GM18517 (cell line): ENCODE measurements around the gene ADAT3.

Experiments
- ATAC-seq: cut with Tn5 transposase; IDR thresholded peaks from one replicate; pipeline ENCODE4 v1.9.1; 2021; ENCODE audit warnings: mild to moderate bottlenecking, moderate library complexity; ENCODE audit not compliant: unreplicated experiment

Gene ADAT3

DNA sequence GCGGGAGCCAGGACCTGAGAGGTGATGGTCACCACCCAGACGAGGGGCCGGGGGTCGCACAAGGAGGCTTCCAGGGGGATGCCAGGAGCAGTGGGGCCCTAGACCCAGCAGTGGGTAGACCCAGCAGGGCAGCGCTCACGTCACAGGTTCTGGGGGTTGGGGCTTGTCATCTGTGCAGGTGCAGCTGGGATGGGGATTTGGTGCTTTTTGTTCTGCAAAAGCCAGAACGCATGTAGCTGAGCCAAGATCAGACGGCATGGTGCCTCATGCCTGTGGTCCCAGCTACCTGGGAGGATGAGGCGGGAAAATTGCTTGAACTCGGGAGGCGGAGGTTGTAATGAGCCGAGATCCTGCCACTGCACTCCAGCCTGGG lies 50.9 kb downstream of the ADAT3 start:
- no peak for ATAC-seq

DNA sequence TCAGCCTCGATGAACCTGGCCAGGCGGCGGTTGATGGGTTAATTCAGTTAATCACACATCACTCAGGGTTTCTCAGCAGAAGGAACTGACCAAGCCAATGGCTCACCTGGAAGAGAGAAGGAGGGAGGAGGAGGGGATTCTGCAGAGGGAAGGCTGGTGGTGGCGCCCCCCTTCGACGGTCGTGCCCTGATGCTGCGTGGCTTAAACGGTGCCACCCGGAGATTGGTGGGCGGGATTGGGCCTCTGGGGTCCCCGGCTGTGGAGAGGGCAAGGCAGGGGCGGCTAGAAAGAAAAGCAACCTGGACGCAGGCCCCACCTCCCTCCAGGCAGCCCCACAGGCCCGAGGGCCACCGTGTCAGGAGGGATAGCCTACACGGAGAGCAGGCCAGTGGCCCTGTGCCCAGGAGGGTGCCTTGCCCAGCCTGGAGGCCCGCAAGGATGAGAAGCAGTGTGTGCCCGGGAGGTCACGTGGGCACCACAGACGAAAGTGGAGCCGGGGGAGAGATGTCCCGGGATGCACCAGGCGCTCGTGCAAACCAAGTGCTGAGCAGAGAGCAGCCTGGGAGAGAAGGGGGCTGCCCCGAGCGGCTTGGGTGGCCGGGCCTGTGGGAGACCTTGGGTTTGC lies 51.8 kb downstream of the ADAT3 start:
- ATAC-seq: no peak

DNA sequence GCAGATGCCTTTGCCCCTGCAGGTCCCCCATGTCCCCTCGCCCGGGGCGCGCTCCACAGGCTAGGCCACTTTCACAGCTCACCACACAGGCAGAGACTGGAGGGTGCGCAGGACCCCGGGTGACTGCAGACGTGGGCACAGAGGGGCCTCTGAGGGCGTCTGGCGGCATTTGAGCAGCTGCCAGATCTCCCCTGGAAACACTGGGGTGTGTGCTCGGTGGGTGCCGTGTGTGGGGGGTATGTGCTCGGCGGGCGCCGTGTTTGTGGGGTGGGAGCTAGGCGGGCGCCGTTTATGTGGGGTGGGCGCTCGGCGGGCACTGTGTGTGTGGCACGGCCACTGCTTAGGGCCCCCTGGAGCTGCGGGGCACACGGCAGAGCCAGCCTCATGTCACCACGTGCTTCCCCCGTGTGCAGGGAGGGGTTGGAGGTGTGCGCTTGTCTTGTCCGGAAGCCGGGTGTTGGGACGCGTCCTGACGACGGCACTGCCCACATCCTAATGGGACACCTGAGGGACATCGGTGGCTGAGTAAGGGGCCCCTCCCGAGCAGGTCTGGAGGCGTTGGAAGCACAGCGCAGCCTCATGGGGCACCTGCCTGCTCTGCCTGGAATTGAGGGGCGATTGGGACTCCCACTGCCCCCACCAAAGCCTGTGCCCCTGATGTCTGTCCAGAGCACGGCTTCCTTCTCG lies 52.5 kb downstream of the ADAT3 start:
- no peak for ATAC-seq

- no peak for ATAC-seq
Observed at GRCh38 chr19:1959928-1960589, 54.9 kb downstream of the ADAT3 start.

GRCh38 chr19:1961000-1961883 lies 56.0 kb downstream of the ADAT3 start:
- no peak for ATAC-seq

DNA sequence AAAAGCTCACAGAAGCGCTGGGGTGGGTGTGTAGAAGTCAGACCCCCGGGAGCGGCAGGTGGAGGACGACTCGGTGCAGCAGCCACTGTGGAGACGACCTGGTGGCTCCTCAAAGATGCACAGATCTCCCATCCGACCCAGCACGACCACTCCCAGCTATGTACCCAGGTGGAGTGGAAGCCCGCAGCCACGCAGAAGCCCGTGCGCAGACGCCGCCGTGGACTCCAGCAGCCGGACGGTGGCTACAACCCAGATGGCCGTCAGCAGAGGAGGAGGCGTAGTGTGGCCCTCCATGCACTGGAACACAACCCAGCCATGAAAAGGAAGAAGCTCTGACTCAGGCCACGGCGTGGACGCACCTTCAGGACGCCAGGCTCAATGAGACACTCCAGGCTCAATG lies 57.5 kb downstream of the ADAT3 start:
- no peak for ATAC-seq
